ENCODE results near the gene ADO.
"Not testable (repeated sequence)": the region's sequence is repeated elsewhere in the genome, so short reads cannot be mapped to it uniquely, and the experiment has no call there.

Gene ADO

GRCh38 chr10:62804356-62805230 is at the start of gene ADO:
Gene ADO (plus strand): TSS chr10:62804720. CDS start chr10:62805060, 340 bp downstream.
- DNase-seq (ENCODE audit: low spot score) = peak; percentile 93

GRCh38 chr10:62754963-62755362 is 49.6 kb upstream of the ADO start:
- no peak for DNase-seq (ENCODE audit: low spot score)

GRCh38 chr10:62755662-62756653 is 48.6 kb upstream of the ADO start:
- no peak for DNase-seq (ENCODE audit: low spot score)

- DNase-seq (ENCODE audit: low spot score) = no peak
Observed at GRCh38 chr10:62759599-62760175, 44.8 kb upstream of the ADO start.

- no peak for DNase-seq (ENCODE audit: low spot score)
Observed at GRCh38 chr10:62760401-62760800, 44.1 kb upstream of the ADO start.

GRCh38 chr10:62761115-62761514 is 43.4 kb upstream of the ADO start:
- DNase-seq (ENCODE audit: low spot score) = no peak

- DNase-seq (ENCODE audit: low spot score) = no peak
Observed at GRCh38 chr10:62763155-62763554, 41.4 kb upstream of the ADO start.

GRCh38 chr10:62764011-62764410 is 40.5 kb upstream of the ADO start:
- no peak for DNase-seq (ENCODE audit: low spot score)

- no peak for DNase-seq (ENCODE audit: low spot score)
Observed at GRCh38 chr10:62765726-62766125, 38.8 kb upstream of the ADO start.

GRCh38 chr10:62766386-62766785 is 38.1 kb upstream of the ADO start:
- no peak for DNase-seq (ENCODE audit: low spot score)

GRCh38 chr10:62769574-62770242 is 34.8 kb upstream of the ADO start:
- DNase-seq (ENCODE audit: low spot score) = no peak

- peak; percentile 8 for DNase-seq (ENCODE audit: low spot score)
Observed at GRCh38 chr10:62772186-62772974, 32.1 kb upstream of the ADO start.

- DNase-seq (ENCODE audit: low spot score) = no peak
Observed at GRCh38 chr10:62778125-62778524, 26.4 kb upstream of the ADO start.

- DNase-seq (ENCODE audit: low spot score) = no peak
Observed at GRCh38 chr10:62779487-62780248, 24.9 kb upstream of the ADO start.

- DNase-seq (ENCODE audit: low spot score) = not testable (repeated sequence)
Observed at GRCh38 chr10:62784537-62784936, 20.0 kb upstream of the ADO start.

GRCh38 chr10:62788285-62788684 is 16.2 kb upstream of the ADO start:
- not testable (repeated sequence) for DNase-seq (ENCODE audit: low spot score)

GRCh38 chr10:62788861-62789467 is 15.6 kb upstream of the ADO start:
- no peak for DNase-seq (ENCODE audit: low spot score)

GRCh38 chr10:62790019-62790555 is 14.4 kb upstream of the ADO start:
- DNase-seq (ENCODE audit: low spot score) = no peak

- DNase-seq (ENCODE audit: low spot score) = no peak
Observed at GRCh38 chr10:62790571-62790970, 13.9 kb upstream of the ADO start.

Data from globus pallidus (tissue), 1 donor.